Left ventricle myocardium inferior (tissue), 1 donor: ENCODE data around the gene ENTR1. TPM values are rescaled to one million over a fixed set of nuclear protein-coding genes. Genes with fewer than 3 reads are reported as not detected.

ENCODE experiments used
- DNase-seq: peaks from one replicate; pipeline ENCODE4 v3.0.0-alpha.2; 2020
- H3K27ac ChIP-seq: fragments of 200-600 bp; replicated peaks from 2 replicates; pipeline ENCODE4 v1.8.0; 2021
- H3K27me3 ChIP-seq: fragments of 200-600 bp; 2 replicates; pipeline ENCODE4 v1.8.0; 2021; ENCODE audit warnings: low read depth
- H3K36me3 ChIP-seq: fragments of 200-600 bp; 2 replicates; pipeline ENCODE4 v1.8.0; 2021
- H3K4me1 ChIP-seq: fragments of 200-600 bp; 2 replicates; pipeline ENCODE4 v1.8.0; 2021
- H3K4me3 ChIP-seq: fragments of 200-600 bp; 2 replicates; pipeline ENCODE4 v1.8.0; 2021; ENCODE audit warnings: mild to moderate bottlenecking, moderate library complexity
- H3K9me3 ChIP-seq: fragments of 200-600 bp; replicated peaks from 2 replicates; pipeline ENCODE4 v1.8.0; 2021
- CTCF ChIP-seq: fragments of 200-600 bp; IDR thresholded peaks from 2 replicates; pipeline ENCODE4 v1.8.0; 2021; ENCODE audit warnings: antibody characterized with exemption, mild to moderate bottlenecking, borderline replicate concordance
- intact Hi-C: fragments of 100-400 bp; cut with micrococcal nuclease; formaldehyde crosslinking; loops from one replicate; pipeline ENCODE4 v1.11.0; 2022
- total RNA-seq: library from RNA; stranded (reverse); fragmentation: NEBNext Ultra II Directional; extraction: Animal tissue kit (Norgen Biotek cat#: 25700); gene quantifications from one replicate; pipeline ENCODE4 v1.2.1, GENCODE V29; 2021
- donor health status: DM: no; HTN: yes; CAD: no; lungs with severe emphysema.

ENTR1 gene
- total RNA-seq, 1 donor from 2014 or later: 20.1 TPM

GRCh38 chr9:136423432-136424146 lies 13.2 kb upstream of the ENTR1 start:
- Histone ChIP-seq H3K36me3 (peaks cover 77% of the 10 kb centered on the region), H3K27me3 (no peaks in the 10 kb centered on the region), H3K9me3 (no peaks in the 10 kb centered on the region), H3K4me1 (no peaks in the 10 kb centered on the region), H3K27ac (no peak overlapping the region), H3K4me3 (no peak overlapping the region)
- no peak for TF ChIP-seq CTCF
- no peak for DNase-seq
- intact Hi-C loops: no loop called here

- H3K27ac ChIP-seq: no peak overlapping the region
These were observed 12.5 kb upstream of the ENTR1 start for GRCh38 chr9:136422876-136423275.

GRCh38 chr9:136421791-136422190 lies 11.4 kb upstream of the ENTR1 start:
- no peaks in the 10 kb centered on the region for H3K27me3 ChIP-seq
- intact Hi-C loops: no loop called here
- no peak for TF ChIP-seq CTCF
- H3K4me1 ChIP-seq: no peaks in the 10 kb centered on the region
- no peak overlapping the region for H3K4me3 ChIP-seq
- no peak for DNase-seq
- peaks cover 84% of the 10 kb centered on the region for H3K36me3 ChIP-seq
- no peak overlapping the region for H3K27ac ChIP-seq
- H3K9me3 ChIP-seq: no peaks in the 10 kb centered on the region

More at GRCh38 chr9:136422876-136423275, 12.5 kb upstream of the ENTR1 start:
- Histone ChIP-seq H3K27me3 (no peaks in the 10 kb centered on the region), H3K36me3 (peaks cover 77% of the 10 kb centered on the region), H3K4me3 (no peak overlapping the region), H3K9me3 (no peaks in the 10 kb centered on the region), H3K4me1 (no peaks in the 10 kb centered on the region)
- intact Hi-C loops: no loop called here
- no peak for DNase-seq
- TF ChIP-seq CTCF: no peak

- Histone ChIP-seq H3K9me3 (no peaks in the 10 kb centered on the region), H3K27me3 (no peaks in the 10 kb centered on the region), H3K27ac (no peak overlapping the region), H3K4me1 (no peaks in the 10 kb centered on the region), H3K4me3 (no peak overlapping the region), H3K36me3 (peaks cover 100% of the 10 kb centered on the region)
- intact Hi-C loops: no loop called here
- no peak for DNase-seq
- TF ChIP-seq CTCF: no peak
These were observed 8.6 kb upstream of the ENTR1 start for GRCh38 chr9:136419092-136419420.

- Histone ChIP-seq H3K36me3 (peaks cover 100% of the 10 kb centered on the region), H3K27me3 (no peaks in the 10 kb centered on the region), H3K4me3 (no peak overlapping the region), H3K4me1 (no peaks in the 10 kb centered on the region), H3K9me3 (no peaks in the 10 kb centered on the region), H3K27ac (no peak overlapping the region)
- TF ChIP-seq CTCF: no peak
- intact Hi-C loops: no loop called here
- no peak for DNase-seq
These were observed 8.0 kb upstream of the ENTR1 start for GRCh38 chr9:136418182-136419091.
